GM12892 (cell line): Measurements from ENCODE around the gene ITGAE.

Source experiments
- POLR2A ChIP-seq: IDR thresholded peaks from 2 replicates; pipeline ENCODE4 v1.6.1; 2011; ENCODE audit warnings: low read depth, low read length, control low read depth
- POLR2AphosphoS5 ChIP-seq: IDR thresholded peaks from 2 replicates; pipeline ENCODE4 v1.6.1; 2011; ENCODE audit warnings: low read depth, low read length, control low read depth
- TAF1 ChIP-seq: IDR thresholded peaks from 2 replicates; pipeline ENCODE4 v1.6.1; 2011; ENCODE audit warnings: low read depth, mild to moderate bottlenecking, control low read depth, low read length, borderline replicate concordance

GRCh38 chr17:3723556-3724377, 77.2 kb downstream of the ITGAE start, which contains the start of gene HASPIN:
- TF ChIP-seq POLR2A (peak; percentile 80; the same call in 1 of the 2 replicates), POLR2AphosphoS5 (peak; percentile 64; the same call in 1 of the 2 replicates), TAF1 (peak; percentile 57; the same call in 1 of the 2 replicates)
